Measurements from ENCODE around the gene KSR1.

Gene KSR1

DNA sequence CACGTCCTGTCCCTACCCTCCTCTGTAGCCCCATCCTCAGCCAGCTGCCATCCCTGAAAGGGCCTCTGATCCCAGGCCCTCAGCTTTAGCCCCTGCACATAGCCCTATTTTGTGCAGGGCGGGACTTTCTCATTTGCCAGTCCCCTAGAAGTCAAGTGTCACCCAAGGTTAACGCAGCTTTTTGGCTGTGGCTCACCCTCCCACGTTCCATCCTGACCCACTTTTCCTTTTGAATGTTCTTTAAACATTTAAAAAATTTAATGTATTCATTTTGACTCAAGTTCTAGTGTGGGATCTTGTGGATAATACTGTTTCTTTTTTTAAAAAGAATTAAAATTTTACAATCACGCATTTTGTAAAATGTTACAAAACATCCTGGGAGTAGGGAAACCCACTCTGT lies 112.6 kb downstream of the KSR1 start:
- Histone ChIP-seq H3K4me1 (ENCODE audit: control insufficient read depth, insufficient read depth, low read length) (peaks cover 22% of the 10 kb centered on the region), H3K9ac (ENCODE audit: low read depth, low read length) (no peak overlapping the region), H3K36me3 (ENCODE audit: control insufficient read depth, insufficient read depth, low read length) (peaks cover 2% of the 10 kb centered on the region; the same call in 1 of the 2 replicates), H3K9me3 (ENCODE audit: control insufficient read depth, insufficient read depth, low read length) (no peaks in the 10 kb centered on the region), H3K4me3 (ENCODE audit: low read depth, low read length) (no peak overlapping the region), H3K27ac (ENCODE audit: low read depth, low read length) (no peak overlapping the region), H3K27me3 (ENCODE audit: control insufficient read depth, insufficient read depth, low read length) (no peaks in the 10 kb centered on the region)

DNA sequence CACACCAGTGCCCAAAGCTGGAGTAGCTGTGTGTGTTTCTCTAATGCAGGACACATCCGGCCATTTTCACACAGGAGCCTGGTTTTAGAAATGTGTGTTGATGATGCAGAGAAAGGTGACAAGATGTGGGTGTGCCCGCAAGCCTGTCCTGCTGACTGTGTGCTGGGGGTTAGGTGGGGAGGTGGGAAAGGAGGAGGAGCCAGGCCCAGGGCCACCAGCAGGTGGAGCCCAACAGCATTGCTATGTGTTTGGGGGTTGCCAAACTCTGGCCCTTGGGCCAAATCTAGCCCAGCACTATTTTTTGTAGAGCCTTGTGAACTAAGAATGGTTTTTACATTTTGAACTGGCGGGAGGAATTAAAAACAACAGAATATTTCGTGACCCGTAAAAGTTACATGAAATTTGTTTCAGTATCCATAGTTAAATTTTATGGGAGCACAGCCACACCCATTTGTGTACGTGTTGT lies 113.0 kb downstream of the KSR1 start:
- Histone ChIP-seq H3K36me3 (ENCODE audit: control insufficient read depth, insufficient read depth, low read length) (peaks cover 2% of the 10 kb centered on the region; the same call in 1 of the 2 replicates), H3K4me3 (ENCODE audit: low read depth, low read length) (no peak overlapping the region), H3K9ac (ENCODE audit: low read depth, low read length) (no peak overlapping the region), H3K27me3 (ENCODE audit: control insufficient read depth, insufficient read depth, low read length) (no peaks in the 10 kb centered on the region), H3K4me1 (ENCODE audit: control insufficient read depth, insufficient read depth, low read length) (peaks cover 27% of the 10 kb centered on the region), H3K9me3 (ENCODE audit: control insufficient read depth, insufficient read depth, low read length) (no peaks in the 10 kb centered on the region), H3K27ac (ENCODE audit: low read depth, low read length) (no peak overlapping the region)

DNA sequence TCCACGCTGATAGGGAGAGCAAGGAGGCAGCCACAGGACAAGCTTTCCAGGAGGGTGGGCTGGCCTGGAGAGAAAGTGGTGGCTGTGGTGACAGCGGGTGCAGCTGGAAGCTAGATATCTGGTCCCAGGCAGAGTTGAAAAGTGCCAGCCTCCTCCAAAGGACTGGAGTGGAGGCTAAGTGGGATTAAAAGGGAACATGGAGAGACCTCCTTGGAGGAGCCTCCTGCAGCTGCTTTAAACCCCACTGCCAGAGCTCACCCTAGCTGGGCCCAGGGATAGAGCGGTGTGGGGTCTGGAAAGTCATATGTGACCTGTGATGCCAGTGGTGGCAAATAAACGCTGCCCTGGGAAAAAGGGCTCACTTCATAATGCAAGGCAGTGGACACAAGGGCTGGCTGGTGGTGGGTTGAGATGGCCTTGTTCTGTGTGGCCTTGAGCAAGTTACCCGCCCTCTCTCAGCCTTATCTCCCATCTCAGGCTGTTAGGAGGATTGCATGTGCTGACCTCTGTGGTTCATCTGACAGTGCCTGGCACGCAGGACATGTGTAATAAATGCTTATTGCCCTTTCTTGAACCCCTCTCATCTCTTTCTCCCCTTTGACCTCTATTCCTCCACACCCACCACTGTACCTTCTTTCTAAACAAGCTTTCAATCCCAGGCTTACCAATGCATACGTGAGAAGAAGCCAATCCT lies 113.8 kb downstream of the KSR1 start:
- Histone ChIP-seq H3K4me1 (ENCODE audit: control insufficient read depth, insufficient read depth, low read length) (peaks cover 35% of the 10 kb centered on the region), H3K9ac (ENCODE audit: low read depth, low read length) (no peak overlapping the region), H3K27ac (ENCODE audit: low read depth, low read length) (no peak overlapping the region), H3K27me3 (ENCODE audit: control insufficient read depth, insufficient read depth, low read length) (no peaks in the 10 kb centered on the region), H3K4me3 (ENCODE audit: low read depth, low read length) (no peak overlapping the region), H3K36me3 (ENCODE audit: control insufficient read depth, insufficient read depth, low read length) (no peaks in the 10 kb centered on the region), H3K9me3 (ENCODE audit: control insufficient read depth, insufficient read depth, low read length) (no peaks in the 10 kb centered on the region)

DNA sequence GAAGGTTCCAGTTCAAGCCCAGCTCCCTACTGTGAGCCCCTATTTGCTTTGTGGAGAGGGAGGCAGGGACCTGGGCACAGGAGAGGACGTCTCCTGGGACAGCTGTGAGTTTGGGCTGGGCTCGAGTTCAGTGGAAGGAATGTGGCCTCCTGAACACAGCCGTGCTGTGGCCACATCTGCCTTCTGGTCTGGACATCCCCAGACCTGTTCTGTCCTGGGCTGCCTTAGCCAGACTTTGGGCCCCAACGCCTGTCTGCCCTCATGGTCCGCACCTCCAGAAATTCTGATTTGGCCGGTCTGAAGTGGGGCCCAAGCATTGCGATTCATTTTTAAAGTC lies 114.3 kb downstream of the KSR1 start:
- H3K27ac ChIP-seq (ENCODE audit: low read depth, low read length) = no peak overlapping the region
- no peak overlapping the region for H3K4me3 ChIP-seq (ENCODE audit: low read depth, low read length)

DNA sequence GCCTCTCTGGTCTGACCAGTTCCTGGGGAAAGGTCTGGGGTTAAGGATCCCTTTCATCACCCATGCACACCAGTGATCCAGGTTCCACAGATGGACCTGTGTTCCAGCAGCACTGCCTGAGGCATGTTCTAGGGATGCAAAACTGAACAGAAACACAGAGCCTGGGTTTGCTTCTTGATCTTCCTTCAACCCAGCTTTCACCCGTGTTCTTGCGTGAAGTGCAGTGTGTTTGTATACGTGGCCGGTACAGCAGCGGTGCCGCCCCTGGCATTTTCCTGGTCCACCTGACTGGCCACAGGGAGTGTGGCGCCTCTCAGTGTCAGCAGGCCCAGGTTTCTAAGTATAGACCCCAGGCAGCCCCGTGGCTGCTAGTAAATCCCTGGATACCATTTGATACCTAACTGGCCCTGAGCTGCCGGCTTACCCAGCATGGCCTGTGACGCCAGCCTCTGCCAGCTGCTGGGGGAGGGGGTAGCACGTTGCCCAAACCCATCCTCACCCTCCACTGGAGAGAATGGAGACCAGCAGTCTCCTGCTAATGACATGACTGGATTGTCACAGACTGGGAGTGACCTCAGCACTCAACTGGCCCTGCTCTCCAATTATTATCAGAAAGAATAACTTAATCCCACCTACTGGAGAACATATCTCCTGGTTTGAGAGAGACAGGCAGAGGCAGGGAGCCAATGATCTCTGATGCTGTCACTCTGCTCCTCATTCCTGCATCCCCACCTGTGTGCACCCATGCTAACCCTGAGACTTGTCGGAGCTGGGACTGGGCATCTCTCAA lies 115.5 kb downstream of the KSR1 start:
- H3K27ac ChIP-seq (ENCODE audit: low read depth, low read length) = no peak overlapping the region

More for the DNA sequence above, 114.3 kb downstream of the KSR1 start:
- H3K9me3 ChIP-seq (ENCODE audit: control insufficient read depth, insufficient read depth, low read length) = no peaks in the 10 kb centered on the region
- peaks cover 40% of the 10 kb centered on the region for H3K4me1 ChIP-seq (ENCODE audit: control insufficient read depth, insufficient read depth, low read length)
- H3K36me3 ChIP-seq (ENCODE audit: control insufficient read depth, insufficient read depth, low read length) = no peaks in the 10 kb centered on the region
- no peaks in the 10 kb centered on the region for H3K27me3 ChIP-seq (ENCODE audit: control insufficient read depth, insufficient read depth, low read length)
- H3K9ac ChIP-seq (ENCODE audit: low read depth, low read length) = no peak overlapping the region

DNA sequence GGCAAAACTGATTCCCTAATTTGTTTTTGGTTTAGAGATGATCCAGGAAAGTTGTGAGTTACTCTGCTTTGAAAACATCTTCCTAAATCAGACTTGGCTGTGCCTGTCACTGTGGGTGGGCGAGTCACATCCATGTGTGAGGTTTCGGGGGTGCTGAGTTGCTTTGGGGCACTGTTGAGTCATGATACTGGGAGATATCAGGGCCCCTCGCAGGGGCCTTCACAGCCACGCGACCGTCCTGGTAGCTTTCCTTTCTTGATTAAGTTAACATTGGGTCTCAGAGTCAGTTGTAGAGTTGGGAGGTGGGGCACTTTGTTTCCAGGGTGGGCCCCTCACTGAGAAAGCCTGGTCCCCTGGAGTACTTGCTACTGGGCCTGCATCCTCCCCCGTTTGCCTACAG lies 116.4 kb downstream of the KSR1 start:
- no peaks in the 10 kb centered on the region for H3K27me3 ChIP-seq (ENCODE audit: control insufficient read depth, insufficient read depth, low read length)
- no peak overlapping the region for H3K27ac ChIP-seq (ENCODE audit: low read depth, low read length)
- H3K9ac ChIP-seq (ENCODE audit: low read depth, low read length) = no peak overlapping the region
- no peak overlapping the region for H3K4me3 ChIP-seq (ENCODE audit: low read depth, low read length)
- no peaks in the 10 kb centered on the region for H3K36me3 ChIP-seq (ENCODE audit: control insufficient read depth, insufficient read depth, low read length)
- no peaks in the 10 kb centered on the region for H3K9me3 ChIP-seq (ENCODE audit: control insufficient read depth, insufficient read depth, low read length)
- H3K4me1 ChIP-seq (ENCODE audit: control insufficient read depth, insufficient read depth, low read length) = peaks cover 49% of the 10 kb centered on the region

More for the DNA sequence above, 115.5 kb downstream of the KSR1 start:
- Histone ChIP-seq H3K27me3 (ENCODE audit: control insufficient read depth, insufficient read depth, low read length) (no peaks in the 10 kb centered on the region), H3K36me3 (ENCODE audit: control insufficient read depth, insufficient read depth, low read length) (no peaks in the 10 kb centered on the region), H3K4me1 (ENCODE audit: control insufficient read depth, insufficient read depth, low read length) (peaks cover 43% of the 10 kb centered on the region), H3K9ac (ENCODE audit: low read depth, low read length) (no peak overlapping the region), H3K4me3 (ENCODE audit: low read depth, low read length) (no peak overlapping the region), H3K9me3 (ENCODE audit: control insufficient read depth, insufficient read depth, low read length) (no peaks in the 10 kb centered on the region)

DNA sequence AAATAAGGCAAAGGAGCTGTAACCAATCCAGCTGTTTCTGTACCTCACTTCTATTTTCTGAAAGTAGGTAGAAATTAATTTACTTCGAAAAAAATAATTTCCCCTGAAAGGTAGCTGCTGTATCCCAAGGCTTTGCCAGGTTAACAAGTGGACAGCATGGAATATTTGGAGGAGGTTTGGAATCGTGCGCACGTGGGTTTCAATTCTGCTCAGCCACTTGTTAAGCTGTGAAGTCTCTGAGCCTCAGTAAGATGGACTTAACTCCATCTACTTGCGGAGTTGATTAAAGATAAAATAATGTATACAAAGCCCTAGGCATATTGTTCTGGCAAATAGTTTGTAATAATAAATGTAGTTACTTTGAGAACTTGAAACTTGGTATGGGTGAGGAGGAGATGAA lies 117.3 kb downstream of the KSR1 start:
- Histone ChIP-seq H3K9ac (ENCODE audit: low read depth, low read length) (no peak overlapping the region), H3K9me3 (ENCODE audit: control insufficient read depth, insufficient read depth, low read length) (no peaks in the 10 kb centered on the region), H3K36me3 (ENCODE audit: control insufficient read depth, insufficient read depth, low read length) (no peaks in the 10 kb centered on the region), H3K27ac (ENCODE audit: low read depth, low read length) (no peak overlapping the region), H3K4me1 (ENCODE audit: control insufficient read depth, insufficient read depth, low read length) (peaks cover 49% of the 10 kb centered on the region), H3K4me3 (ENCODE audit: low read depth, low read length) (no peak overlapping the region), H3K27me3 (ENCODE audit: control insufficient read depth, insufficient read depth, low read length) (no peaks in the 10 kb centered on the region)

DNA sequence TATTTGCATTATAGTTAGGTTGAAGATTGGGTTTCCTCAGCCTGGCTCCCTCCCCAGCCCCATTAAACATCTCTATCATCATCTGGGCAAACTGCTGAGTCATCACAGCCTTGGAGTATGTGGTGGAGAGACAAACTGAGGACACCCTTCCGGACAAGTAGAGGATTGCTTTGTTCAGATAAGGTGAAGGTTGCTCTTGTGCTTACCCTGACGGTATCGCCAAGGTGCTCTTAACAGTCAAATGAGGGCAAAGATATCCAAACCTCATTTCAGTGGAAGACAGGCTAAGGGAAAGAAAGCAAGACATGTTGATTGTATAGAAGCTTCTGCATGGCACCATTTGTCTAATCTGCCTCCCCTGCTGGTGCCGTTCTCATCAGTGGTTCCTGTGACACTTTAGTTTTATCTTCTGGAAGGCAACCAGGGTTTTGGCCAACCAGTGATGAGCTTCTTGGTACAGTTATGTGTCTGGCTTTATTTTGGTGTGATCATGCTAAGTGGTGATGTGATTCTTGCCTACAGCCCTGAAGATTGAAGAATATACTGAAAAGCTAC lies 117.8 kb downstream of the KSR1 start:
- no peak overlapping the region for H3K9ac ChIP-seq (ENCODE audit: low read depth, low read length)
- no peak overlapping the region for H3K4me3 ChIP-seq (ENCODE audit: low read depth, low read length)
- no peaks in the 10 kb centered on the region for H3K9me3 ChIP-seq (ENCODE audit: control insufficient read depth, insufficient read depth, low read length)
- H3K27ac ChIP-seq (ENCODE audit: low read depth, low read length) = no peak overlapping the region
- H3K27me3 ChIP-seq (ENCODE audit: control insufficient read depth, insufficient read depth, low read length) = no peaks in the 10 kb centered on the region
- H3K36me3 ChIP-seq (ENCODE audit: control insufficient read depth, insufficient read depth, low read length) = no peaks in the 10 kb centered on the region
- peaks cover 47% of the 10 kb centered on the region for H3K4me1 ChIP-seq (ENCODE audit: control insufficient read depth, insufficient read depth, low read length)

DNA sequence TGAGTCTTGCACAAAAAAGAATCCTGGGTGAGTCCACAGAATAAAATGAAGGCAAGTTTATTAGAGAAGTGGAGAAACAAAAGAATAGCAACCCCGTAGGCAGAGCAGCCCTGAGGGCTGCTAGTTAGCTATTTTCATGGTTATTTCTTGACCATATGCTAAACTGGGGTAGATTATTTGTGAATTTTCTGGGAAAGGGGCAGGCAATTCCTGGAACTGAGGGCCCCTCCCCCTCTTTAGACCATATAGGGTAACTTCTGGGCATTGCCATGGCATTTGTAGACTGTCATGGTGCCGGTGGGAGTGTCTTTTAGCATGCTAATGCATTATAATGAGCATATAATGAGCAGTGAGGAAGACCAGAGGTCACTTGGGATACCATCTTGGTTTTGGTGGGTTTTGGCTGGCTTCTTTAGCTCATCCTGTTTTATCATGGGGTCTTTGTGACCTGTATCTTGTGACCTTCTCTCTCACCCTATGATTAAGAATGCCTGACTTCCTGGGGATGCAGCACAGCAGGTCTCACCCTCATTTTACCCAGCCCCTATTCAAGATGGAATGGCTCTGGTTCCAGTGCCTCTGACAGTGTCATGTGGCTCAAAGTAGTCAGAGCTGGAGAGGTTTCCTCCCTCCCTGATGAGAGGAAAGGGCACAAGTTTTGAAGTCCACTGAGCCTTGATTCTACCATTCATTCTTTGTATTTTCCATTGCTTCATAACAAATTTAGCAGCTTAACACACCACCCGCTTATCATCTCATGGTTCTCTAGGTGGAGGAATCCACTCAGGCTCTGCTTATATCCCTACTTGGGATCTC lies 119.1 kb downstream of the KSR1 start:
- Histone ChIP-seq H3K27me3 (ENCODE audit: control insufficient read depth, insufficient read depth, low read length) (no peaks in the 10 kb centered on the region), H3K4me1 (ENCODE audit: control insufficient read depth, insufficient read depth, low read length) (peaks cover 41% of the 10 kb centered on the region), H3K4me3 (ENCODE audit: low read depth, low read length) (no peak overlapping the region), H3K9ac (ENCODE audit: low read depth, low read length) (no peak overlapping the region), H3K27ac (ENCODE audit: low read depth, low read length) (peak overlapping the region; percentile 15), H3K36me3 (ENCODE audit: control insufficient read depth, insufficient read depth, low read length) (no peaks in the 10 kb centered on the region), H3K9me3 (ENCODE audit: control insufficient read depth, insufficient read depth, low read length) (no peaks in the 10 kb centered on the region)

DNA sequence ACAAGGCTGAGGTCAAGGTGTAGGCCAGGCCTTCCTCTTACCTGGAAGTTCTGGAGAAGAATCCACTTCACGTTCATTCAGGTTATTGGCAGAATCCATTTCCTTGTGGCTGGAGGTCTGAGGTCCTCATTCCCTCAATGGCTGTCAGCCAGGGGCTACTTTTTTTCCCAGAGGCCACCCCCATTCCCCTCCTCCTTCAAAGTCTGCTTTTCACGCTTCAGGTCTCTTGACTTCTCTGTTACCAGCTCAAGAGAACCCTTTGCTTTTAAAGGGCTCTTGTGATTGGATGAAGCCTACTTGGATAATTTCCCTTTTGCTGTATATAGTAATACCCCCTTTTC lies 119.6 kb downstream of the KSR1 start:
- no peaks in the 10 kb centered on the region for H3K9me3 ChIP-seq (ENCODE audit: control insufficient read depth, insufficient read depth, low read length)
- H3K9ac ChIP-seq (ENCODE audit: low read depth, low read length) = no peak overlapping the region
- H3K4me1 ChIP-seq (ENCODE audit: control insufficient read depth, insufficient read depth, low read length) = peaks cover 41% of the 10 kb centered on the region
- no peaks in the 10 kb centered on the region for H3K36me3 ChIP-seq (ENCODE audit: control insufficient read depth, insufficient read depth, low read length)
- H3K27ac ChIP-seq (ENCODE audit: low read depth, low read length) = no peak overlapping the region
- H3K4me3 ChIP-seq (ENCODE audit: low read depth, low read length) = no peak overlapping the region
- no peaks in the 10 kb centered on the region for H3K27me3 ChIP-seq (ENCODE audit: control insufficient read depth, insufficient read depth, low read length)

All from HUES48 (cell line).